ENCODE measurements around the gene GIGYF2. TPM values are rescaled to one million over a fixed set of nuclear protein-coding genes. Genes with fewer than 3 reads are reported as not detected.
"Not testable (repeated sequence)": the region's sequence is repeated elsewhere in the genome, so short reads cannot be mapped to it uniquely, and the experiment has no call there.

The GIGYF2 gene
- total and polyA plus RNA-seq, 4 donors = 10.6 to 50.5 (median 26.7) TPM

DNA sequence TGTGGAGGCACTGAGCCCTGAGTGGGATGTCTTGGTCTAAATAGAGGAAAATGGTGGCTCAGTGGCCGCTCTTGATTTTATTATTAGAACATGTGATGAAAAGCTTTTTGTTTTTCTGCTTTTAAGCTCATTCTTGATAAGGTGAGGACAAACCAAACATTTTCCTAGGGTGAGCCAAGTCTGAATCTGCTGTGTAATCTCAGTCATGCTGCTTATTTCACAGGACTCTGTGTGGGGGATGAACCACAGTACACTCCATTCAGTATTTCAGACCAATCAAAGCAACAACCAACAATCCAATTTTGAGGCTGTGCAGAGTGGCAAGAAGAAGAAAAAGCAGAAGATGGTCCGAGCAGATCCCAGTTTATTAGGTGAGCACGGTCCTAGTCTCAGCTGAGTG lies 152.9 kb downstream of the GIGYF2 start:
- 90% methylated on average over 3 of the region's 3 CpGs for WGBS
- H3K4me1 ChIP-seq (ENCODE audit: control insufficient read depth in 4 of 4, insufficient read depth in 4 of 4, low read length in 3 of 4) = peaks cover 1 to 28% (median 14%) of the 10 kb centered on the region in 4 donors
- DNase-seq (ENCODE audit: low spot score) = no peak
- H3K9me3 ChIP-seq (ENCODE audit: control insufficient read depth in 4 of 4, low read length in 3 of 4) = no peaks in the 10 kb centered on the region
- peaks cover 3 to 56% (median 34%) of the 10 kb centered on the region in 4 donors for H3K36me3 ChIP-seq (ENCODE audit: control insufficient read depth in 4 of 4, insufficient read depth in 3 of 4, low read depth in 1 of 4, low read length in 3 of 4)
- H3K9ac ChIP-seq (ENCODE audit: low read depth in 1 of 2, low read length in 2 of 2) = no peak overlapping the region
- TF ChIP-seq JUND (IDR thresholded peaks at IDR 0.05) = no peak
- TF ChIP-seq FOXA1 (IDR thresholded peaks at IDR 0.05) = no peak
- no peak for TF ChIP-seq RXRA (IDR thresholded peaks at IDR 0.05)
- TF ChIP-seq NR2F2 (IDR thresholded peaks at IDR 0.05) = no peak
- TF ChIP-seq EGR1 (IDR thresholded peaks at IDR 0.05; ENCODE audit: low read depth in 2 of 2) = no peak
- no peak for TF ChIP-seq TAF1 (conservative IDR thresholded peaks at IDR 0.05)
- TF ChIP-seq HNF4A (conservative IDR thresholded peaks at IDR 0.05) = no peak
- TF ChIP-seq FOXA2 (IDR thresholded peaks at IDR 0.05) = no peak
- no peak for TF ChIP-seq YY1 (IDR thresholded peaks at IDR 0.05)
- no peak for TF ChIP-seq SP1 (IDR thresholded peaks at IDR 0.05)
- TF ChIP-seq HNF4G (IDR thresholded peaks at IDR 0.05) = no peak
- TF ChIP-seq, protein P1, sequence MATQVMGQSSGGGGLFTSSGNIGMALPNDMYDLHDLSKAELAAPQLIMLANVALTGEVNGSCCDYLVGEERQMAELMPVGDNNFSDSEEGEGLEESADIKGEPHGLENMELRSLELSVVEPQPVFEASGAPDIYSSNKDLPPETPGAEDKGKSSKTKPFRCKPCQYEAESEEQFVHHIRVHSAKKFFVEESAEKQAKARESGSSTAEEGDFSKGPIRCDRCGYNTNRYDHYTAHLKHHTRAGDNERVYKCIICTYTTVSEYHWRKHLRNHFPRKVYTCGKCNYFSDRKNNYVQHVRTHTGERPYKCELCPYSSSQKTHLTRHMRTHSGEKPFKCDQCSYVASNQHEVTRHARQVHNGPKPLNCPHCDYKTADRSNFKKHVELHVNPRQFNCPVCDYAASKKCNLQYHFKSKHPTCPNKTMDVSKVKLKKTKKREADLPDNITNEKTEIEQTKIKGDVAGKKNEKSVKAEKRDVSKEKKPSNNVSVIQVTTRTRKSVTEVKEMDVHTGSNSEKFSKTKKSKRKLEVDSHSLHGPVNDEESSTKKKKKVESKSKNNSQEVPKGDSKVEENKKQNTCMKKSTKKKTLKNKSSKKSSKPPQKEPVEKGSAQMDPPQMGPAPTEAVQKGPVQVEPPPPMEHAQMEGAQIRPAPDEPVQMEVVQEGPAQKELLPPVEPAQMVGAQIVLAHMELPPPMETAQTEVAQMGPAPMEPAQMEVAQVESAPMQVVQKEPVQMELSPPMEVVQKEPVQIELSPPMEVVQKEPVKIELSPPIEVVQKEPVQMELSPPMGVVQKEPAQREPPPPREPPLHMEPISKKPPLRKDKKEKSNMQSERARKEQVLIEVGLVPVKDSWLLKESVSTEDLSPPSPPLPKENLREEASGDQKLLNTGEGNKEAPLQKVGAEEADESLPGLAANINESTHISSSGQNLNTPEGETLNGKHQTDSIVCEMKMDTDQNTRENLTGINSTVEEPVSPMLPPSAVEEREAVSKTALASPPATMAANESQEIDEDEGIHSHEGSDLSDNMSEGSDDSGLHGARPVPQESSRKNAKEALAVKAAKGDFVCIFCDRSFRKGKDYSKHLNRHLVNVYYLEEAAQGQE (IDR thresholded peaks at IDR 0.05) = no peak
- TF ChIP-seq GABPA (IDR thresholded peaks at IDR 0.05 in 1 of 2, conservative IDR thresholded peaks at IDR 0.05 in 1 of 2) = no peak
- H3K27ac ChIP-seq (ENCODE audit: low read depth in 1 of 2, low read length in 2 of 2) = no peak overlapping the region
- H3K4me3 ChIP-seq (ENCODE audit: low read depth in 1 of 3, low read length in 3 of 3) = no peak overlapping the region
- no peaks in the 10 kb centered on the region for H3K27me3 ChIP-seq (ENCODE audit: control insufficient read depth in 4 of 4, insufficient read depth in 4 of 4, low read length in 3 of 4)

DNA sequence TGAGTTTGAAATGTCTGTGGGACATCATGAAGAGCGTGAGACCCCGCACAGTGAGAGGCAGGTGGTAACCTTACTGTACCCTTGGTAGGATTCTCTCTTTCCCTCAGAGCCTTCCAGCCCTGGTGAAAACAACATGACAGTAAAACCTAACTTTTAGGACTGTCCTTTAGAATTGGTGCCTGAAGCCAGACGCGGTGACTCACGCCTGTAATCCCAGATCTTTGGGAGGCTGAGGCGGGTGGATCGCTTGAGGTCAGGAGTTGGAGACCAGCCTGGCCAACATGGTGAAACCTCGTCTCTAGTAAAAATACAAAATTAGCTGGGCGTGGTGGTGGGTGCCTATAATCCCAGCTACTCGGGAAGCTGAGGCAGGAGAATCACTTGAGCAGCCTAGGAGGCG lies 154.9 kb downstream of the GIGYF2 start:
- not testable (repeated sequence) for H3K27ac ChIP-seq (ENCODE audit: low read depth in 1 of 2, low read length in 2 of 2); H3K9me3 ChIP-seq (ENCODE audit: control insufficient read depth in 4 of 4, low read length in 3 of 4); H3K4me3 ChIP-seq (ENCODE audit: low read depth in 1 of 3, low read length in 3 of 3); H3K9ac ChIP-seq (ENCODE audit: low read depth in 1 of 2, low read length in 2 of 2); H3K27me3 ChIP-seq (ENCODE audit: control insufficient read depth in 4 of 4, insufficient read depth in 4 of 4, low read length in 3 of 4); DNase-seq (ENCODE audit: low spot score)
- Histone ChIP-seq H3K4me1 (ENCODE audit: control insufficient read depth in 4 of 4, insufficient read depth in 4 of 4, low read length in 3 of 4) (peaks cover 3 to 35% (median 22%) of the 10 kb centered on the region in 4 donors), H3K36me3 (ENCODE audit: control insufficient read depth in 4 of 4, insufficient read depth in 3 of 4, low read depth in 1 of 4, low read length in 3 of 4) (peaks cover 3 to 42% (median 30%) of the 10 kb centered on the region in 4 donors)
- 97% methylated on average over 11 of the region's 11 CpGs for WGBS

DNA sequence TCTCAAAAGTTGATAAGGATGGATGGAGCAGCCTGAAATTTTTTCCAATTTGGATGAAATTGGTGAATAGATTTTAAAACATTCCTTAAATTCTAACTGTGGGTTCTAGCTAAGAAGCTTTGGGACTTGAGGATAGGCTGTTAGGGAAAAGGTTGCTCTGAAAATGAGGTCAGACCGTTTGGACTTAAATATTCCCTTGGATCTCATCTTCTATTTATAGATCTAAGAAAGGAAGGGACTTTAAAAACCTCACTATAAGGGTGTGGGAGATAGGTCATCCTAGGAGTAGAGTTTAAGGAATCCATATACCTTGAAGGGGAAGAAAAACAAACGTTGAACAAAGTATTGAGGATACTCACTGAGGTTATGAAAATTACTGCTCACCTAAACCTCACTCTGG lies 155.5 kb downstream of the GIGYF2 start:
- H3K9me3 ChIP-seq (ENCODE audit: control insufficient read depth in 4 of 4, low read length in 3 of 4) = no peaks in the 10 kb centered on the region

More for the DNA sequence above, 155.5 kb downstream of the GIGYF2 start:
- DNase-seq (ENCODE audit: low spot score) = no peak
- TF ChIP-seq YY1 (IDR thresholded peaks at IDR 0.05) (no peak), NR2F2 (IDR thresholded peaks at IDR 0.05) (no peak), HNF4A (conservative IDR thresholded peaks at IDR 0.05) (no peak), RAD21 (IDR thresholded peaks at IDR 0.05) (no peak), HNF4G (IDR thresholded peaks at IDR 0.05) (no peak), GABPA (IDR thresholded peaks at IDR 0.05 in 1 of 2, conservative IDR thresholded peaks at IDR 0.05 in 1 of 2) (no peak)
- TF ChIP-seq, protein P2, sequence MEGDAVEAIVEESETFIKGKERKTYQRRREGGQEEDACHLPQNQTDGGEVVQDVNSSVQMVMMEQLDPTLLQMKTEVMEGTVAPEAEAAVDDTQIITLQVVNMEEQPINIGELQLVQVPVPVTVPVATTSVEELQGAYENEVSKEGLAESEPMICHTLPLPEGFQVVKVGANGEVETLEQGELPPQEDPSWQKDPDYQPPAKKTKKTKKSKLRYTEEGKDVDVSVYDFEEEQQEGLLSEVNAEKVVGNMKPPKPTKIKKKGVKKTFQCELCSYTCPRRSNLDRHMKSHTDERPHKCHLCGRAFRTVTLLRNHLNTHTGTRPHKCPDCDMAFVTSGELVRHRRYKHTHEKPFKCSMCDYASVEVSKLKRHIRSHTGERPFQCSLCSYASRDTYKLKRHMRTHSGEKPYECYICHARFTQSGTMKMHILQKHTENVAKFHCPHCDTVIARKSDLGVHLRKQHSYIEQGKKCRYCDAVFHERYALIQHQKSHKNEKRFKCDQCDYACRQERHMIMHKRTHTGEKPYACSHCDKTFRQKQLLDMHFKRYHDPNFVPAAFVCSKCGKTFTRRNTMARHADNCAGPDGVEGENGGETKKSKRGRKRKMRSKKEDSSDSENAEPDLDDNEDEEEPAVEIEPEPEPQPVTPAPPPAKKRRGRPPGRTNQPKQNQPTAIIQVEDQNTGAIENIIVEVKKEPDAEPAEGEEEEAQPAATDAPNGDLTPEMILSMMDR (IDR thresholded peaks at IDR 0.05; ENCODE audit: low read depth, low read length, missing input control) = no peak
- TF ChIP-seq, protein P1 (IDR thresholded peaks at IDR 0.05) = no peak
- TF ChIP-seq, protein P3, sequence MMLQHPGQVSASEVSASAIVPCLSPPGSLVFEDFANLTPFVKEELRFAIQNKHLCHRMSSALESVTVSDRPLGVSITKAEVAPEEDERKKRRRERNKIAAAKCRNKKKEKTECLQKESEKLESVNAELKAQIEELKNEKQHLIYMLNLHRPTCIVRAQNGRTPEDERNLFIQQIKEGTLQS (IDR thresholded peaks at IDR 0.05) = no peak
- no peaks in the 10 kb centered on the region for H3K27me3 ChIP-seq (ENCODE audit: control insufficient read depth in 4 of 4, insufficient read depth in 4 of 4, low read length in 3 of 4)
- no peak overlapping the region for H3K4me3 ChIP-seq (ENCODE audit: low read depth in 1 of 3, low read length in 3 of 3)
- 40% methylated on average over 2 of the region's 2 CpGs for WGBS
- no peak overlapping the region for H3K27ac ChIP-seq (ENCODE audit: low read depth in 1 of 2, low read length in 2 of 2)
- peaks cover 3 to 41% (median 27%) of the 10 kb centered on the region in 4 donors for H3K4me1 ChIP-seq (ENCODE audit: control insufficient read depth in 4 of 4, insufficient read depth in 4 of 4, low read length in 3 of 4)
- peaks cover 3 to 37% (median 27%) of the 10 kb centered on the region in 4 donors for H3K36me3 ChIP-seq (ENCODE audit: control insufficient read depth in 4 of 4, insufficient read depth in 3 of 4, low read depth in 1 of 4, low read length in 3 of 4)
- H3K9ac ChIP-seq (ENCODE audit: low read depth in 1 of 2, low read length in 2 of 2) = no peak overlapping the region
